ENCODE measurements around the gene ATP11C. TPM values are rescaled to one million over a fixed set of nuclear protein-coding genes. Genes with fewer than 3 reads are reported as not detected.

The ATP11C gene
- polyA plus RNA-seq, 2 donors: 1.7 to 3.4 TPM

DNA sequence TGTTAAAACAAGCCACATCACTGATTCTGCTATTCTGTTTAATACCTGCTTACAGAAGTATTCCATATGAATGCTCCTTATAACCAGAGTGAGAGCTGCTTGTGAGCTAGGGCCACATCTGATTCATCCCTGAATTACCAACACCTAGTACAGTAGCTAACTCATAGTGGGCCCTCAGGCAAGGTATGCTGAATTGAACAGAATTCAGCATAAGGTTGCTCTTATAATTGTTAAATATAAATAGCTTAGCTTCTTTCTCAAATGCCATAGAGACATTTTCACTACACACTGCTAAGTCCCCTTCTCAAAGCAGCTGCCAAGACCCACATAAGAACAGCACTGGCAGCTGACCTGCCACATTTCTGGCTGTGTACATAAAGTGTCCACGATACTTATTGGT, 197.9 kb downstream of the ATP11C start:
- Histone ChIP-seq H3K4me1 (ENCODE audit: control insufficient read depth in 2 of 2, insufficient read depth in 2 of 2, low read length in 1 of 2) (no peaks in the 10 kb centered on the region), H3K27ac (ENCODE audit: low read depth in 2 of 2, low read length in 1 of 2) (no peak overlapping the region), H3K9me3 (ENCODE audit: control insufficient read depth in 2 of 2, insufficient read depth in 1 of 2, low read depth in 1 of 2, low read length in 1 of 2) (no peaks in the 10 kb centered on the region), H3K4me3 (ENCODE audit: low read depth in 1 of 2, low read length in 2 of 2) (no peak overlapping the region), H3K27me3 (ENCODE audit: control insufficient read depth in 1 of 2, insufficient read depth in 2 of 2, low read length in 2 of 2) (no peaks in the 10 kb centered on the region), H3K36me3 (ENCODE audit: control insufficient read depth in 2 of 2, insufficient read depth in 2 of 2, low read length in 1 of 2) (no peaks in the 10 kb centered on the region)
- WGBS, 2 donors: 97 to 100% methylated on average over 1 of the region's 1 CpG

GRCh38 chrX:139725720-139726119, 207.1 kb downstream of the ATP11C start:
- Histone ChIP-seq H3K4me1 (ENCODE audit: control insufficient read depth in 2 of 2, insufficient read depth in 2 of 2, low read length in 1 of 2) (no peaks in the 10 kb centered on the region), H3K27ac (ENCODE audit: low read depth in 2 of 2, low read length in 1 of 2) (no peak overlapping the region), H3K36me3 (ENCODE audit: control insufficient read depth in 2 of 2, insufficient read depth in 2 of 2, low read length in 1 of 2) (no peaks in the 10 kb centered on the region), H3K27me3 (ENCODE audit: control insufficient read depth in 1 of 2, insufficient read depth in 2 of 2, low read length in 2 of 2) (no peaks in the 10 kb centered on the region), H3K4me3 (ENCODE audit: low read depth in 1 of 2, low read length in 2 of 2) (no peak overlapping the region), H3K9me3 (ENCODE audit: control insufficient read depth in 2 of 2, insufficient read depth in 1 of 2, low read depth in 1 of 2, low read length in 1 of 2) (no peaks in the 10 kb centered on the region)
- 88 to 100% methylated on average over 1 of the region's 1 CpG for WGBS, 2 donors

- no peak overlapping the region for H3K27ac ChIP-seq (ENCODE audit: low read depth in 2 of 2, low read length in 1 of 2)
- 72 to 87% methylated on average over 2 of the region's 2 CpGs for WGBS, 2 donors
- H3K27me3 ChIP-seq (ENCODE audit: control insufficient read depth in 1 of 2, insufficient read depth in 2 of 2, low read length in 2 of 2): no peaks in the 10 kb centered on the region
- H3K4me3 ChIP-seq (ENCODE audit: low read depth in 1 of 2, low read length in 2 of 2): no peak overlapping the region
- no peaks in the 10 kb centered on the region for H3K9me3 ChIP-seq (ENCODE audit: control insufficient read depth in 2 of 2, insufficient read depth in 1 of 2, low read depth in 1 of 2, low read length in 1 of 2)
- H3K36me3 ChIP-seq (ENCODE audit: control insufficient read depth in 2 of 2, insufficient read depth in 2 of 2, low read length in 1 of 2): no peaks in the 10 kb centered on the region
- H3K4me1 ChIP-seq (ENCODE audit: control insufficient read depth in 2 of 2, insufficient read depth in 2 of 2, low read length in 1 of 2): peaks cover 0 to 3% of the 10 kb centered on the region in 2 donors
Measured at GRCh38 chrX:139724626-139725025, 208.2 kb downstream of the ATP11C start.

DNA sequence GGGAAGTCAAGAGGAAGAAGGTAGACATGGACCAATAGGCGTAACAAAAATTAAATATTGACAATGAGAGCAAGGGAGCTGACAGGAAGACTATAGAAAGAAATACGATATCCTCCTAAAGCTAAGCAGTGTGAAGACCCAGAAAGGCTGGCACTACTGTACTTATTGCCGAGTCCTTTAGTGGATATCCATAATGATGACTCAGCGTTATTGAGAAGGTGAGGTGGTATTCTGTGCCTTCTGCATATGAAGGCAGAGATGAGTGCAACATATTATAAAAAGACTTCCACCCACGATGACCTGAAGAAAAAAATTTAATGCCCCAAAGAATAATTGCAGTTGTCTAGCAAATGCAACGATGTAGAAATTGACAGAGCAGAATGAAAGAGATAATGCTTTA, 211.9 kb downstream of the ATP11C start:
- Histone ChIP-seq H3K27me3 (ENCODE audit: control insufficient read depth in 1 of 2, insufficient read depth in 2 of 2, low read length in 2 of 2) (no peaks in the 10 kb centered on the region), H3K27ac (ENCODE audit: low read depth in 2 of 2, low read length in 1 of 2) (no peak overlapping the region), H3K4me3 (ENCODE audit: low read depth in 1 of 2, low read length in 2 of 2) (no peak overlapping the region), H3K36me3 (ENCODE audit: control insufficient read depth in 2 of 2, insufficient read depth in 2 of 2, low read length in 1 of 2) (no peaks in the 10 kb centered on the region), H3K9me3 (ENCODE audit: control insufficient read depth in 2 of 2, insufficient read depth in 1 of 2, low read depth in 1 of 2, low read length in 1 of 2) (no peaks in the 10 kb centered on the region), H3K4me1 (ENCODE audit: control insufficient read depth in 2 of 2, insufficient read depth in 2 of 2, low read length in 1 of 2) (peaks cover 0 to 3% of the 10 kb centered on the region in 2 donors)
- WGBS, 2 donors: 87 to 90% methylated on average over 6 of the region's 6 CpGs

DNA sequence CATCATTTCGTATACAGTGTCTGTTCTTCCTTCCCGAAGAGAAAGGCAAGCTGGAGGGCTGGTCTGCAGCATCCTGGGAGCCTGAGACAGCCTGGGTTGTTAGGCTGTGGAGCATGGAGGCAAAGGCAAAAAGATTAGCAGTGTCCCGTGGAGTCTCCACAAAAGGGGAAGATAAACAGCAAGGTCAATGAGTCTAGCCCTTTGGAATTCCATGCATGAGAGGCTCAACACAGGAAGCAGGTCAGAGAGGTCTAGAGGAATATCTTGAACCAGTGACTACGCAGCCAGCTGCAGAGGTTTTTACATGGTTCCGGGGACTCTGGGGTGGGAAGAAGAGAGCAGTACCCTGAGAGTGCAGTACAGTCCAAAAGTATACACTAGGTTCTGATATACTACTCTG, 212.7 kb downstream of the ATP11C start:
- WGBS, 2 donors: 42 to 56% methylated on average over 5 of the region's 5 CpGs
- no peak overlapping the region for H3K4me3 ChIP-seq (ENCODE audit: low read depth in 1 of 2, low read length in 2 of 2)
- peaks cover 0 to 3% of the 10 kb centered on the region in 2 donors for H3K4me1 ChIP-seq (ENCODE audit: control insufficient read depth in 2 of 2, insufficient read depth in 2 of 2, low read length in 1 of 2)
- H3K9me3 ChIP-seq (ENCODE audit: control insufficient read depth in 2 of 2, insufficient read depth in 1 of 2, low read depth in 1 of 2, low read length in 1 of 2): no peaks in the 10 kb centered on the region
- H3K27me3 ChIP-seq (ENCODE audit: control insufficient read depth in 1 of 2, insufficient read depth in 2 of 2, low read length in 2 of 2): no peaks in the 10 kb centered on the region
- no peak overlapping the region for H3K27ac ChIP-seq (ENCODE audit: low read depth in 2 of 2, low read length in 1 of 2)
- H3K36me3 ChIP-seq (ENCODE audit: control insufficient read depth in 2 of 2, insufficient read depth in 2 of 2, low read length in 1 of 2): no peaks in the 10 kb centered on the region

DNA sequence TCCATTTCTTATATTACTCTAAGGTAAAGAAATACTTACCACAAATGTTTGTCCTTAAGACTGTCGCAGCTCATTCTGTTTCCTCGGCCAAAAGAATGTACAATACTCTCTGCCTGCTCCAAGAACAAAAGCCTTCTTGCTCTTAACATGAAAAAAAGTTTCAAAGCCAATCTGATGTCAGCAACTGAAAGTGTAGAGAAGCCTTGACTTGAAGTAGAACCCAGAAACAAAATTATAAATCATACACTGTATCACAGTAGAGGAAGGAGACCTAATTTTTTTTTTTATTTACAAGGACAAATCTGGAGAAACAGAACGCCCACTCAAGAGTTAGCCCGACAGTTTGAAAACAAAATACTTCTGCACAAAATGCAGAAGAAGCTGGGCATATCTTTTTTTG, 224.8 kb downstream of the ATP11C start, which contains the start of gene MCF2:
Gene MCF2 (minus strand): TSS at position 101 of the 400 bp plus-strand sequence. CDS start 56,423 bp downstream, outside the sequence.
- Histone ChIP-seq H3K4me1 (ENCODE audit: control insufficient read depth in 2 of 2, insufficient read depth in 2 of 2, low read length in 1 of 2) (no peaks in the 10 kb centered on the region), H3K27me3 (ENCODE audit: control insufficient read depth in 1 of 2, insufficient read depth in 2 of 2, low read length in 2 of 2) (peaks cover 0 to 2% of the 10 kb centered on the region in 2 donors), H3K4me3 (ENCODE audit: low read depth in 1 of 2, low read length in 2 of 2) (no peak within 1 kb of the TSS), H3K36me3 (ENCODE audit: control insufficient read depth in 2 of 2, insufficient read depth in 2 of 2, low read length in 1 of 2) (no peaks in the 10 kb centered on the region), H3K27ac (ENCODE audit: low read depth in 2 of 2, low read length in 1 of 2) (no peak within 1 kb of the TSS), H3K9me3 (ENCODE audit: control insufficient read depth in 2 of 2, insufficient read depth in 1 of 2, low read depth in 1 of 2, low read length in 1 of 2) (no peaks in the 10 kb centered on the region)
- 67 to 72% methylated on average over 4 of the region's 4 CpGs for WGBS, 2 donors

DNA sequence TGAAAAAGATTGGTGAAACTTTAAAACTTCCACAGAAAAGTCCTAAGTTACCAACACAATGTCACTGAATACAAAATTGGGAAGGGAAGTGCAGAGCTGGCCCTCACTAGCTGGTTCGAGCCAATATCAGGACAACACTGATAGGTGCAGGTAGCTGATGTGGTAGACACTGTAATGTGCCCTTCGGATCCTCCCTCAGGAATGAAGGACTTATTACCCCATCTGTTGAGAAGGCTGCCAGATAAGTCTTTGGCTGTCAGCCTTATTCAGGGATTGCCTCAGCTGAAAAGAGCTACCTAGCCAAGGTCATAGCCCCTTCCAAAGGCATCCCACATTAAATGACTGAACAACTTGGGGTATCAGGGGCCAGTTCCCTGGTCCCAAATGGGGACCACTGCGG, 230.2 kb downstream of the ATP11C start:
- no peak overlapping the region for H3K4me3 ChIP-seq (ENCODE audit: low read depth in 1 of 2, low read length in 2 of 2)
- 85 to 89% methylated on average over 3 of the region's 3 CpGs for WGBS, 2 donors

GRCh38 chrX:139692908-139693307, 239.9 kb downstream of the ATP11C start:
- H3K27ac ChIP-seq (ENCODE audit: low read depth in 2 of 2, low read length in 1 of 2): no peak overlapping the region
- WGBS, 2 donors: 44 to 47% methylated on average over 8 of the region's 8 CpGs
- H3K9me3 ChIP-seq (ENCODE audit: control insufficient read depth in 2 of 2, insufficient read depth in 1 of 2, low read depth in 1 of 2, low read length in 1 of 2): peaks cover 0 to 5% of the 10 kb centered on the region in 2 donors
- H3K27me3 ChIP-seq (ENCODE audit: control insufficient read depth in 1 of 2, insufficient read depth in 2 of 2, low read length in 2 of 2): no peaks in the 10 kb centered on the region
- H3K4me1 ChIP-seq (ENCODE audit: control insufficient read depth in 2 of 2, insufficient read depth in 2 of 2, low read length in 1 of 2): no peaks in the 10 kb centered on the region
- H3K36me3 ChIP-seq (ENCODE audit: control insufficient read depth in 2 of 2, insufficient read depth in 2 of 2, low read length in 1 of 2): no peaks in the 10 kb centered on the region
- no peak overlapping the region for H3K4me3 ChIP-seq (ENCODE audit: low read depth in 1 of 2, low read length in 2 of 2)

More for the DNA sequence above, 230.2 kb downstream of the ATP11C start:
- no peak overlapping the region for H3K27ac ChIP-seq (ENCODE audit: low read depth in 2 of 2, low read length in 1 of 2)
- H3K4me1 ChIP-seq (ENCODE audit: control insufficient read depth in 2 of 2, insufficient read depth in 2 of 2, low read length in 1 of 2): no peaks in the 10 kb centered on the region
- H3K36me3 ChIP-seq (ENCODE audit: control insufficient read depth in 2 of 2, insufficient read depth in 2 of 2, low read length in 1 of 2): no peaks in the 10 kb centered on the region
- H3K9me3 ChIP-seq (ENCODE audit: control insufficient read depth in 2 of 2, insufficient read depth in 1 of 2, low read depth in 1 of 2, low read length in 1 of 2): no peaks in the 10 kb centered on the region
- H3K27me3 ChIP-seq (ENCODE audit: control insufficient read depth in 1 of 2, insufficient read depth in 2 of 2, low read length in 2 of 2): peaks cover 0 to 5% of the 10 kb centered on the region in 2 donors

DNA sequence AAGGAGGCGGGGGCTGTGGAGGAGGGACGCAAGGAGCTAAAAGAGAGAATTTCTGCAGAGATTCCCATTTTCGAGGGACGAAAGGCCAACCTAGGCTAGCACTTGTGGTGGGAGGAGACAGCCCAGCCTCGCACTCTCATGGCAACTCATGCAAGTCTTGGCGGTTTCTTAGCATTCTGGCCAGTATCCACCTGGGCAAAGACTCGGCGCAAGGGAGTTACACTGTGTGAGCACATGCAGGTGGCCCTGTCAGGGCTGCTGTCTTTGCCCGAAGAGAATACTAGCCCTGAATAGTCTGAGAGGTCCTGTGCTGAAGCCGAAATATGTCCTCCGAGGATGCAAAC, 240.4 kb downstream of the ATP11C start:
- no peaks in the 10 kb centered on the region for H3K36me3 ChIP-seq (ENCODE audit: control insufficient read depth in 2 of 2, insufficient read depth in 2 of 2, low read length in 1 of 2)
- H3K27ac ChIP-seq (ENCODE audit: low read depth in 2 of 2, low read length in 1 of 2): no peak overlapping the region
- H3K27me3 ChIP-seq (ENCODE audit: control insufficient read depth in 1 of 2, insufficient read depth in 2 of 2, low read length in 2 of 2): no peaks in the 10 kb centered on the region
- WGBS, 2 donors: 19 to 45% methylated on average over 11 of the region's 11 CpGs
- H3K9me3 ChIP-seq (ENCODE audit: control insufficient read depth in 2 of 2, insufficient read depth in 1 of 2, low read depth in 1 of 2, low read length in 1 of 2): peaks cover 0 to 5% of the 10 kb centered on the region in 2 donors
- H3K4me3 ChIP-seq (ENCODE audit: low read depth in 1 of 2, low read length in 2 of 2): peak overlapping the region in 1 of 2 donors; percentile 25
- no peaks in the 10 kb centered on the region for H3K4me1 ChIP-seq (ENCODE audit: control insufficient read depth in 2 of 2, insufficient read depth in 2 of 2, low read length in 1 of 2)

GRCh38 chrX:139691843-139692505, 240.9 kb downstream of the ATP11C start:
- Histone ChIP-seq H3K27ac (ENCODE audit: low read depth in 2 of 2, low read length in 1 of 2) (no peak overlapping the region), H3K36me3 (ENCODE audit: control insufficient read depth in 2 of 2, insufficient read depth in 2 of 2, low read length in 1 of 2) (no peaks in the 10 kb centered on the region), H3K9me3 (ENCODE audit: control insufficient read depth in 2 of 2, insufficient read depth in 1 of 2, low read depth in 1 of 2, low read length in 1 of 2) (peaks cover 0 to 5% of the 10 kb centered on the region in 2 donors), H3K27me3 (ENCODE audit: control insufficient read depth in 1 of 2, insufficient read depth in 2 of 2, low read length in 2 of 2) (no peaks in the 10 kb centered on the region), H3K4me3 (ENCODE audit: low read depth in 1 of 2, low read length in 2 of 2) (peak overlapping the region in 1 of 2 donors; percentile 25), H3K4me1 (ENCODE audit: control insufficient read depth in 2 of 2, insufficient read depth in 2 of 2, low read length in 1 of 2) (no peaks in the 10 kb centered on the region)
- WGBS, 2 donors: 2 to 22% methylated on average over 49 to 52 of the region's 52 CpGs

All from esophagus (tissue), 2 donors.